H1 (cell line): ENCODE data around the gene PRKAG3. TPM values are rescaled to one million over a fixed set of nuclear protein-coding genes. Genes with fewer than 3 reads are reported as not detected.

Source experiments
- CTCF ChIA-PET: fragments of 300-600 bp; sonication (Branson Sonifier 250); formaldehyde crosslinking; loops from one replicate; lab custom pipeline; 2021; ENCODE audit not compliant: partially characterized antibody; lab: Charles Lee
- POLR2A ChIA-PET: fragments of 300-600 bp; sonication (Branson Sonifier 250); formaldehyde crosslinking; loops from one replicate; lab custom pipeline; 2021; ENCODE audit warnings: inconsistent platforms; ENCODE audit not compliant: partially characterized antibody; lab: Charles Lee
- DNase-seq, 2 experiments: peaks; one replicate each; pipeline versions ENCODE4 v3.0.0 to v3.0.0-alpha.2; 2010 to 2022; ENCODE audit warnings: low spot score in 2 of 2, low read depth in 1 of 2, mixed read lengths in 1 of 2
- FAIRE-seq: peaks from 2 replicates; lab custom pipeline; 2011; peaks lifted over from hg19 to GRCh38; lab: Jason Lieb, UNC
- H2AFZ ChIP-seq: 2 replicates; pipeline ENCODE4 v1.8.1; 2012; ENCODE audit warnings: low read length, inconsistent platforms
- H2AK5ac ChIP-seq: 2 replicates; pipeline ENCODE4 v1.6.1; 2013; ENCODE audit warnings: low read depth, low read length
- H2BK120ac ChIP-seq: replicated peaks from 2 replicates; pipeline ENCODE3; 2013; ENCODE audit warnings: low read depth, low read length, inconsistent platforms
- H2BK12ac ChIP-seq: 2 replicates; pipeline ENCODE4 v1.6.1; 2013; ENCODE audit warnings: low read depth, low read length
- H2BK15ac ChIP-seq: 2 replicates; pipeline ENCODE4 v1.6.1; 2013; ENCODE audit warnings: low read length
- H2BK20ac ChIP-seq: 2 replicates; pipeline ENCODE4 v1.6.1; 2013; ENCODE audit warnings: low read length
- H2BK5ac ChIP-seq: 2 replicates; pipeline ENCODE4 v1.6.1; 2013; ENCODE audit warnings: low read depth, low read length
- H3K14ac ChIP-seq: 2 replicates; pipeline ENCODE4 v1.6.1; 2013; ENCODE audit warnings: inconsistent platforms; ENCODE audit not compliant: insufficient read length
- H3K18ac ChIP-seq: 2 replicates; pipeline ENCODE4 v1.6.1; 2013; ENCODE audit warnings: low read length; ENCODE audit errors: extremely low read depth
- H3K23ac ChIP-seq: 2 replicates; pipeline ENCODE4 v1.6.1; 2013; ENCODE audit warnings: inconsistent platforms; ENCODE audit not compliant: insufficient read length
- H3K23me2 ChIP-seq: 2 replicates; pipeline ENCODE4 v1.6.1; 2013; ENCODE audit warnings: low read depth, low read length
- H3K27ac ChIP-seq: 2 replicates; pipeline ENCODE4 v1.6.1; 2011; ENCODE audit warnings: low read depth, low read length, inconsistent platforms
- H3K27me3 ChIP-seq, 4 experiments: replicated peaks in 1 of 4; 1 replicate in 1 of 4; 2 replicates in 3 of 4; pipeline versions ENCODE4 v1.6.1 to v1.8.1; 2011 to 2013; ENCODE audit warnings: low read length in 3 of 4, mild to moderate bottlenecking in 3 of 4, inconsistent platforms in 2 of 4, mixed read lengths in 2 of 4, moderate library complexity in 1 of 4; ENCODE audit not compliant: control insufficient read depth in 3 of 4, insufficient read depth in 3 of 4; ENCODE audit errors: extremely low read depth in 1 of 4
- H3K36me3 ChIP-seq, 4 experiments: 2 replicates each; pipeline versions ENCODE4 v1.6.1 to v1.8.1; 2011 to 2013; ENCODE audit warnings: mild to moderate bottlenecking in 4 of 4, low read length in 3 of 4, moderate library complexity in 2 of 4, control low read depth in 1 of 4, inconsistent platforms in 1 of 4; ENCODE audit not compliant: insufficient read depth in 4 of 4, control insufficient read depth in 2 of 4
- H3K4ac ChIP-seq: replicated peaks from 2 replicates; pipeline ENCODE3; 2013; ENCODE audit warnings: low read length, low read depth, mixed read lengths, inconsistent platforms; ENCODE audit not compliant: insufficient read length
- H3K4me1 ChIP-seq, 4 experiments: replicated peaks in 1 of 4; 1 replicate in 1 of 4; 2 replicates in 3 of 4; pipeline versions ENCODE4 v1.6.1 to v1.8.1; 2011 to 2013; ENCODE audit warnings: low read length in 3 of 4, inconsistent platforms in 2 of 4, mixed read lengths in 1 of 4; ENCODE audit not compliant: insufficient read depth in 4 of 4, control insufficient read depth in 3 of 4
- H3K4me2 ChIP-seq, 2 experiments: 2 replicates each; pipeline versions ENCODE4 v1.6.1 to v1.8.1; 2011 to 2013; ENCODE audit warnings: low read depth in 2 of 2, low read length in 2 of 2, control low read depth in 1 of 2, inconsistent platforms in 1 of 2, mild to moderate bottlenecking in 1 of 2; ENCODE audit not compliant: insufficient read depth in 1 of 2
- H3K4me3 ChIP-seq, 4 experiments: fragments of 200-600, 300-600 bp in 1 of 4; sonication (generic), shearing (Covaris generic), sonication (Bioruptor Twin) in 1 of 4; 2 replicates each; pipeline versions ENCODE4 v1.5.1 to v1.8.1; 2011 to 2016; ENCODE audit warnings: low read length in 4 of 4, low read depth in 3 of 4, control low read depth in 2 of 4, inconsistent platforms in 2 of 4, mild to moderate bottlenecking in 2 of 4, mixed read lengths in 1 of 4, moderate library complexity in 1 of 4; ENCODE audit not compliant: insufficient read depth in 2 of 4; ENCODE audit errors: extremely low read depth in 1 of 4
- H3K56ac ChIP-seq: replicated peaks from 2 replicates; pipeline ENCODE3; 2013; ENCODE audit warnings: low read depth, mild to moderate bottlenecking, mixed read lengths, low read length, inconsistent platforms; ENCODE audit not compliant: insufficient read length
- H3K79me1 ChIP-seq: 2 replicates; pipeline ENCODE4 v1.6.1; 2013; ENCODE audit warnings: low read depth, low read length, control low read depth
- H3K79me2 ChIP-seq, 2 experiments: 2 replicates each; pipeline versions ENCODE4 v1.6.1 to v1.8.1; 2012 to 2013; ENCODE audit warnings: low read length in 2 of 2, mild to moderate bottlenecking in 2 of 2, inconsistent platforms in 1 of 2; ENCODE audit not compliant: insufficient read depth in 2 of 2, control insufficient read depth in 1 of 2
- H3K9ac ChIP-seq, 4 experiments: replicated peaks in 1 of 4; 1 replicate in 1 of 4; 2 replicates in 3 of 4; pipeline versions ENCODE4 v1.6.1 to v1.8.1; 2011 to 2013; ENCODE audit warnings: low read depth in 3 of 4, low read length in 3 of 4, control low read depth in 2 of 4, mild to moderate bottlenecking in 2 of 4, moderate library complexity in 2 of 4, inconsistent platforms in 1 of 4; ENCODE audit errors: extremely low read depth in 1 of 4
- H3K9me3 ChIP-seq, 2 experiments: 2 replicates each; pipeline versions ENCODE4 v1.6.1 to v1.8.1; 2012 to 2013; ENCODE audit warnings: mild to moderate bottlenecking in 2 of 2, moderate library complexity in 2 of 2, control low read depth in 1 of 2, inconsistent platforms in 1 of 2, low read depth in 1 of 2, low read length in 1 of 2, mixed read lengths in 1 of 2; ENCODE audit not compliant: insufficient read depth in 2 of 2
- H4K20me1 ChIP-seq, 2 experiments: replicated peaks in 1 of 2; 2 replicates each; pipeline versions ENCODE3 to v1.8.1; 2011 to 2013; ENCODE audit warnings: inconsistent platforms in 2 of 2, low read length in 2 of 2, mild to moderate bottlenecking in 1 of 2; ENCODE audit not compliant: insufficient read depth in 2 of 2, control insufficient read depth in 1 of 2
- H4K5ac ChIP-seq: 2 replicates; pipeline ENCODE4 v1.6.1; 2013; ENCODE audit warnings: low read length, low read depth, mixed read lengths, inconsistent platforms; ENCODE audit not compliant: insufficient read length
- H4K8ac ChIP-seq: 2 replicates; pipeline ENCODE4 v1.8.0; 2013; ENCODE audit warnings: mild to moderate bottlenecking, moderate library complexity, low read length, inconsistent platforms; ENCODE audit not compliant: insufficient read depth; ENCODE audit errors: extremely low read depth
- H4K91ac ChIP-seq: replicated peaks from 2 replicates; pipeline ENCODE3; 2013; ENCODE audit warnings: low read length, mixed read lengths, inconsistent platforms; ENCODE audit not compliant: insufficient read length
- BCL11A ChIP-seq, 2 experiments: IDR thresholded peaks; one replicate each; pipeline ENCODE4 v1.6.1; 2011; ENCODE audit warnings: low read depth in 2 of 2, low read length in 2 of 2, mild to moderate bottlenecking in 2 of 2
- BRCA1 ChIP-seq: IDR thresholded peaks from 2 replicates; pipeline ENCODE4 v1.6.1; 2012; ENCODE audit warnings: low read depth, low read length, improper control_type of control experiment
- CREB1 ChIP-seq: IDR thresholded peaks from 2 replicates; pipeline ENCODE4 v1.6.1; 2012; ENCODE audit warnings: inconsistent platforms
- HDAC2 ChIP-seq, 2 experiments: fragments of 300-600 bp in 1 of 2; sonication (generic) in 1 of 2; IDR thresholded peaks; 2 replicates each; pipeline ENCODE4 v1.6.1; 2011 to 2012; ENCODE audit warnings: low read depth in 2 of 2, low read length in 2 of 2, mild to moderate bottlenecking in 2 of 2, moderate library complexity in 2 of 2, borderline replicate concordance in 1 of 2, inconsistent platforms in 1 of 2
- HDAC6 ChIP-seq: IDR thresholded peaks from one replicate; pipeline ENCODE4 v1.7.1; 2012; ENCODE audit warnings: low read depth, mild to moderate bottlenecking, inconsistent platforms, low read length, moderate library complexity
- JUN ChIP-seq: IDR thresholded peaks from 2 replicates; pipeline ENCODE4 v1.6.1; 2011; ENCODE audit warnings: low read depth, mild to moderate bottlenecking, improper control_type of control experiment, low read length
- KDM5A ChIP-seq: fragments of 200-600 bp; IDR thresholded peaks from 2 replicates; pipeline ENCODE4 v1.7.1; 2012; ENCODE audit warnings: mild to moderate bottlenecking, low read length, inconsistent platforms, mixed read lengths
- SP2 ChIP-seq: IDR thresholded peaks from 2 replicates; pipeline ENCODE4 v1.6.1; 2012; ENCODE audit warnings: mild to moderate bottlenecking, low read length, inconsistent platforms
- SRF ChIP-seq: IDR thresholded peaks from 2 replicates; pipeline ENCODE4 v1.6.1; 2011; ENCODE audit warnings: mild to moderate bottlenecking, low read depth, low read length, moderate library complexity
- TEAD4 ChIP-seq: IDR thresholded peaks from 2 replicates; pipeline ENCODE4 v1.6.1; 2012; ENCODE audit warnings: low read depth, low read length, inconsistent platforms, mixed read lengths
- WGBS, 2 experiments: shearing (Covaris generic) in 1 of 2; methylation state at CpG; one replicate each; pipeline versions ENCODE4 v1.1.6 to v1.1.7; 2013 to 2015; ENCODE audit warnings: low lambda C conversion rate in 2 of 2, mixed read lengths in 2 of 2, inconsistent platforms in 1 of 2, low coverage in 1 of 2, missing lambda C conversion rate in 1 of 2; ENCODE audit not compliant: insufficient replicate concordance in 2 of 2, insufficient coverage in 1 of 2, insufficient read length in 1 of 2; ENCODE audit errors: extremely low coverage in 1 of 2, missing lambda C conversion rate in 1 of 2; 5-methylcytosine and 5-hydroxymethylcytosine counted together
- polyA plus RNA-seq, 7 experiments: library from polyadenylated mRNA; depleted of rRNA in 3 of 7; stranded (reverse) in 5 of 7; unstranded in 2 of 7; fragments of >200 nt in 5 of 7; fragments of 200-250 nt in 2 of 7; gene quantifications; 1 replicate in 5 of 7; 2 replicates in 1 of 7; 4 replicates in 1 of 7; pipeline versions ENCODE4 v1.2.1 to v1.2.3, GENCODE V29; 2011 to 2013; ENCODE audit warnings: missing spikeins in 2 of 7, mixed read lengths in 2 of 7
- total RNA-seq: library from RNA; stranded (reverse); fragmentation: NEBNext Ultra II Directional; extraction: Animal tissue kit (Norgen Biotek cat#: 25700); gene quantifications from 2 replicates; pipeline ENCODE4 v1.2.1, GENCODE V29; 2021
- TF ChIP-seq, protein P1 (sequence below), 3 experiments: IDR thresholded peaks; 1 replicate in 2 of 3; 2 replicates in 1 of 3; pipeline versions ENCODE4 v1.5.1 to v1.6.1; 2011; ENCODE audit warnings: low read length in 3 of 3, mild to moderate bottlenecking in 3 of 3, inconsistent platforms in 2 of 3, low read depth in 1 of 3, moderate library complexity in 1 of 3; ENCODE audit not compliant: insufficient read depth in 1 of 3; ENCODE audit errors: control extremely low read depth in 1 of 3

Gene PRKAG3
- total and polyA plus RNA-seq, 2 of the 8 experiments (the other 6 are each of a cell fraction or from before 2014, with no cell fraction given), result not detected

DNA sequence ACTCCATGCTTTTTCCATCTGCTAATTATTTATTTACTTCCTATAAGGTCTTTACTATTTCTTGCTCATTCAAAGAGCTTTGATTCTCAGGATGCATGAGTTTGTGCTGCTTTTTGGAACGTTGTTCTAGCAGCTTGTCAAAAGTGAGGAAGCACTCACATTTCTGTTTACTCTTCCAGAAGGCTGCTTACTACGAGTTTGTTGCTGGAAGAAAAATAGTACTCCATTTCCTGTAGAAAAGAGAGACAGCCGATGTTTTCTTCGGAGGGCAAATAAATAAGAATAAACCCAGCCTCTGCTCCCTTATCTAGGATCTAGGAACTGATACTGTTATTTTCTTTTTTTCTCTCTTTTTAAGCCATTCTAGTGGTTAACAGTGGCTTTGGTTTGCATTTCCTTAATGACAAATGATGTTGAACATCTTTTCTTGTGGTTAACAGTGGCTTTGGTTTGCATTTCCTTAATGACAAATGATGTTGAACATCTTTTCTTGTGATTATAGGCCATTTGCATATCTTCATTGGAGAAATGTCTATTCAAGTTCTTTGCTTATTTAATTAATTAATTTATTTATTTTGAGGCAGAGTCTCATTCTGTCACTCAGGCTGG lies 29.1 kb downstream of the PRKAG3 start:
- FAIRE-seq, result no peak
- ChIA-PET POLR2A (no interaction called here), CTCF (interaction anchor here (0.6 to 2.5 kb wide), 4 partner anchors 17 to 348 kb away, joined by 3 to 7 read pairs (median 3); no protein-coding TSS in a partner anchor)
- H3K4ac ChIP-seq, result no peak overlapping the region
- no peak overlapping the region for H3K23ac ChIP-seq
- no peak overlapping the region for H3K56ac ChIP-seq
- no peaks in the 10 kb centered on the region for H3K79me2 ChIP-seq
- H2BK5ac ChIP-seq, result no peak overlapping the region
- H2AFZ ChIP-seq, result no peak overlapping the region
- H3K4me1 ChIP-seq, result peaks cover 0 to 14% (median 5%) of the 10 kb centered on the region in 4 experiments; a peak in 4 of 7 replicates
- no peak overlapping the region for H3K9ac ChIP-seq
- H3K4me2 ChIP-seq, result no peak overlapping the region
- H3K14ac ChIP-seq, result no peak overlapping the region
- H2BK12ac ChIP-seq, result no peak overlapping the region
- no peak overlapping the region for H2BK15ac ChIP-seq
- no peak overlapping the region for H4K8ac ChIP-seq
- no peak overlapping the region for H3K18ac ChIP-seq
- no peak overlapping the region for H3K4me3 ChIP-seq
- H3K23me2 ChIP-seq, result no peaks in the 10 kb centered on the region
- H3K79me1 ChIP-seq, result no peaks in the 10 kb centered on the region
- peaks cover 0 to 8% of the 10 kb centered on the region in 2 experiments; a peak in 2 of 4 replicates for H3K9me3 ChIP-seq
- no peak overlapping the region for H4K5ac ChIP-seq
- H3K27ac ChIP-seq, result no peak overlapping the region
- H2AK5ac ChIP-seq, result no peak overlapping the region; the same call in 1 of the 2 replicates
- DNase-seq, result no peak
- no peaks in the 10 kb centered on the region for H3K36me3 ChIP-seq
- 91% methylated on average over 4 of the region's 4 CpGs; no CpG with 5 or more reads in 1 of the 2 experiments for WGBS, 2 experiments
- H3K27me3 ChIP-seq, result no peaks in the 10 kb centered on the region
- no peak overlapping the region for H2BK120ac ChIP-seq
- no peak overlapping the region for H4K91ac ChIP-seq
- H2BK20ac ChIP-seq, result no peak overlapping the region
- H4K20me1 ChIP-seq, result no peaks in the 10 kb centered on the region
- no peak for TF ChIP-seq SP2
- TF ChIP-seq TEAD4, result no peak
- TF ChIP-seq KDM5A, result no peak
- TF ChIP-seq, protein P1, sequence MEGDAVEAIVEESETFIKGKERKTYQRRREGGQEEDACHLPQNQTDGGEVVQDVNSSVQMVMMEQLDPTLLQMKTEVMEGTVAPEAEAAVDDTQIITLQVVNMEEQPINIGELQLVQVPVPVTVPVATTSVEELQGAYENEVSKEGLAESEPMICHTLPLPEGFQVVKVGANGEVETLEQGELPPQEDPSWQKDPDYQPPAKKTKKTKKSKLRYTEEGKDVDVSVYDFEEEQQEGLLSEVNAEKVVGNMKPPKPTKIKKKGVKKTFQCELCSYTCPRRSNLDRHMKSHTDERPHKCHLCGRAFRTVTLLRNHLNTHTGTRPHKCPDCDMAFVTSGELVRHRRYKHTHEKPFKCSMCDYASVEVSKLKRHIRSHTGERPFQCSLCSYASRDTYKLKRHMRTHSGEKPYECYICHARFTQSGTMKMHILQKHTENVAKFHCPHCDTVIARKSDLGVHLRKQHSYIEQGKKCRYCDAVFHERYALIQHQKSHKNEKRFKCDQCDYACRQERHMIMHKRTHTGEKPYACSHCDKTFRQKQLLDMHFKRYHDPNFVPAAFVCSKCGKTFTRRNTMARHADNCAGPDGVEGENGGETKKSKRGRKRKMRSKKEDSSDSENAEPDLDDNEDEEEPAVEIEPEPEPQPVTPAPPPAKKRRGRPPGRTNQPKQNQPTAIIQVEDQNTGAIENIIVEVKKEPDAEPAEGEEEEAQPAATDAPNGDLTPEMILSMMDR (IDR thresholded peaks at IDR 0.05; ENCODE audit: control extremely low read depth in 1 of 3, insufficient read depth in 1 of 3, low read depth in 1 of 3, low read length in 3 of 3), result no peak
- TF ChIP-seq HDAC6, result no peak
- no peak for TF ChIP-seq HDAC2 (IDR thresholded peaks at IDR 0.05; ENCODE audit: borderline replicate concordance in 1 of 2, low read depth in 2 of 2, low read length in 2 of 2)
- TF ChIP-seq BCL11A (IDR thresholded peaks at IDR 0.05; ENCODE audit: low read depth in 2 of 2, low read length in 2 of 2), result no peak
- TF ChIP-seq BRCA1, result no peak
- TF ChIP-seq SRF, result no peak
- TF ChIP-seq CREB1, result no peak
- no peak for TF ChIP-seq JUN
